HepG2 (cell line): ENCODE data around the gene RAB1B. TPM values are rescaled to one million over a fixed set of nuclear protein-coding genes. Genes with fewer than 3 reads are reported as not detected.
A peak's percentile ranks its signal among the peaks of the same experiment; 100 is the strongest.

ENCODE experiments used
- ATAC-seq: fragments of 200-7000 bp; cut with Tn5 transposase; 3 replicates; pipeline ENCODE4 v1.9.1; 2020; ENCODE audit warnings: mild to moderate bottlenecking, moderate library complexity
- BruUV-seq: library from RNA; stranded (reverse); fragments of 400-500 nt; replicated peaks from 2 replicates; lab custom pipeline; 2021; lab: Mats Ljungman, UMichigan
- CTCF ChIA-PET: fragments of 300-600 bp; formaldehyde crosslinking; extraction: SDS; loops from one replicate; lab custom pipeline; 2021; ENCODE audit warnings: low total read pairs, inconsistent platforms, low intra/inter-chr PET ratio; lab: Yijun Ruan, JAX
- POLR2A ChIA-PET: fragments of 350-600 bp; sonication (Branson Sonifier 250); formaldehyde crosslinking; loops from one replicate; lab custom pipeline; 2020; ENCODE audit warnings: antibody characterized with exemption, inconsistent platforms; lab: Yijun Ruan, JAX
- DNase-seq: peaks from one replicate; pipeline ENCODE4 v3.0.0-alpha.2; 2015; ENCODE audit warnings: low spot score
- FAIRE-seq: peaks from 3 replicates; lab custom pipeline; 2011; peaks lifted over from hg19 to GRCh38; lab: Jason Lieb, UNC
- H2AFZ ChIP-seq: one replicate; pipeline ENCODE4 v1.6.1; 2011; ENCODE audit warnings: low read length, inconsistent platforms
- H3K27ac ChIP-seq: fragments of 300-600 bp; 3 replicates; pipeline ENCODE4 v1.8.0; 2011; ENCODE audit warnings: mixed run types, mild to moderate bottlenecking, mixed read lengths, low read length, inconsistent platforms; ENCODE audit not compliant: insufficient read depth; ENCODE audit errors: extremely low read length
- H3K27me3 ChIP-seq, 2 experiments: fragments of 200-600 bp in 1 of 2; 2 replicates in 1 of 2; 3 replicates in 1 of 2; pipeline versions ENCODE4 v1.6.0 to v1.8.0; 2011; ENCODE audit warnings: low read length in 2 of 2, mild to moderate bottlenecking in 2 of 2, moderate library complexity in 2 of 2, inconsistent platforms in 1 of 2; ENCODE audit not compliant: insufficient read depth in 2 of 2, control insufficient read depth in 1 of 2
- H3K36me3 ChIP-seq, 2 experiments: fragments of 200-600 bp in 1 of 2; replicated peaks in 1 of 2; 2 replicates in 1 of 2; 3 replicates in 1 of 2; pipeline versions ENCODE4 v1.5.1 to v1.8.0; 2011; ENCODE audit warnings: low read length in 2 of 2, inconsistent platforms in 1 of 2; ENCODE audit not compliant: insufficient read depth in 2 of 2, control insufficient read depth in 1 of 2
- H3K4me1 ChIP-seq: 2 replicates; pipeline ENCODE4 v1.5.1; 2012; ENCODE audit warnings: low read length, inconsistent platforms; ENCODE audit not compliant: insufficient read depth
- H3K4me2 ChIP-seq: 2 replicates; pipeline ENCODE4 v1.6.0; 2011; ENCODE audit warnings: low read depth, low read length, inconsistent platforms
- H3K4me3 ChIP-seq, 3 experiments: fragments of 200-600 bp in 1 of 3; sonication (generic), shearing (Covaris generic) in 1 of 3; replicated peaks in 1 of 3; 2 replicates each; pipeline ENCODE4 v1.5.1; 2011 to 2016; ENCODE audit warnings: low read length in 3 of 3, inconsistent platforms in 2 of 3, low read depth in 2 of 3, mild to moderate bottlenecking in 2 of 3, control low read depth in 1 of 3, mixed read lengths in 1 of 3; ENCODE audit not compliant: insufficient read depth in 1 of 3
- H3K79me2 ChIP-seq: one replicate; pipeline ENCODE4 v1.6.1; 2011; ENCODE audit warnings: low read length, inconsistent platforms; ENCODE audit not compliant: insufficient read depth
- H3K9ac ChIP-seq: 2 replicates; pipeline ENCODE4 v1.6.0; 2011; ENCODE audit warnings: mild to moderate bottlenecking, low read depth, low read length, inconsistent platforms; ENCODE audit not compliant: insufficient read depth
- H3K9me3 ChIP-seq: 2 replicates; pipeline ENCODE4 v1.5.1; 2012; ENCODE audit warnings: mild to moderate bottlenecking, low read length
- H4K20me1 ChIP-seq: 2 replicates; pipeline ENCODE4 v1.6.0; 2011; ENCODE audit warnings: inconsistent platforms, mild to moderate bottlenecking, low read length, moderate library complexity; ENCODE audit not compliant: insufficient read depth
- CENPBD1 ChIP-seq: sonication (generic); formaldehyde crosslinking; IDR thresholded peaks from 2 replicates; pipeline ENCODE4 v1.8.0; 2022; ENCODE audit warnings: missing genetic modification reagents, low read depth, mild to moderate bottlenecking, borderline replicate concordance
- E2F2 ChIP-seq: sonication (generic); formaldehyde crosslinking; IDR thresholded peaks from 2 replicates; pipeline ENCODE4 v1.4.0; 2020; ENCODE audit warnings: missing genetic modification reagents, borderline replicate concordance
- FOXO1 ChIP-seq: sonication (generic); formaldehyde crosslinking; IDR thresholded peaks from 2 replicates; pipeline ENCODE4 v1.4.0; 2020; ENCODE audit warnings: missing genetic modification reagents
- GABPA ChIP-seq, 2 experiments: IDR thresholded peaks; 2 replicates each; pipeline ENCODE4 v1.6.1; 2011 to 2016; ENCODE audit warnings: low read depth in 2 of 2, low read length in 1 of 2, missing biosample characterization in 1 of 2, missing genetic modification characterization in 1 of 2
- HNRNPH1 ChIP-seq: fragments of 200-400 bp; formaldehyde crosslinking; optimal IDR thresholded peaks from 2 replicates; pipeline ENCODE3; 2017; ENCODE audit warnings: mild to moderate bottlenecking, low read depth, low read length
- JARID2 ChIP-seq: sonication (generic); formaldehyde crosslinking; IDR thresholded peaks from 2 replicates; pipeline ENCODE4 v1.8.1; 2023; ENCODE audit warnings: missing genetic modification reagents, inconsistent platforms; ENCODE audit not compliant: insufficient replicate concordance
- MNT ChIP-seq: fragments of 450-650 bp; IDR thresholded peaks from 2 replicates; pipeline ENCODE4 v1.6.1; 2016
- NFRKB ChIP-seq: fragments of 450-650 bp; IDR thresholded peaks from 2 replicates; pipeline ENCODE4 v1.6.1; 2017
- NFYC ChIP-seq: IDR thresholded peaks from 2 replicates; pipeline ENCODE4 v1.6.1; 2016; ENCODE audit warnings: missing genetic modification reagents, missing compliant biosample characterization
- PAWR ChIP-seq: sonication (generic); formaldehyde crosslinking; IDR thresholded peaks from 2 replicates; pipeline ENCODE4 v1.4.0; 2020; ENCODE audit warnings: missing genetic modification reagents, mild to moderate bottlenecking, borderline replicate concordance
- SNAPC4 ChIP-seq: sonication (generic); formaldehyde crosslinking; IDR thresholded peaks from 2 replicates; pipeline ENCODE4 v1.4.0; 2020; ENCODE audit warnings: mild to moderate bottlenecking, missing genetic modification reagents
- TAF1 ChIP-seq: sonication (generic); formaldehyde crosslinking; IDR thresholded peaks from 2 replicates; pipeline ENCODE4 v1.4.0; 2020; ENCODE audit warnings: missing genetic modification reagents
- ZMAT3 ChIP-seq: sonication (generic); formaldehyde crosslinking; conservative IDR thresholded peaks from 2 replicates; pipeline ENCODE4 v1.7.0; 2021; ENCODE audit warnings: missing genetic modification reagents
- ZNF263 ChIP-seq: sonication (generic); formaldehyde crosslinking; IDR thresholded peaks from 2 replicates; pipeline ENCODE4 v1.4.0; 2020; ENCODE audit warnings: missing genetic modification reagents
- ZNF383 ChIP-seq: sonication (generic); formaldehyde crosslinking; IDR thresholded peaks from 2 replicates; pipeline ENCODE4 v1.4.0; 2020; ENCODE audit warnings: missing genetic modification reagents, mild to moderate bottlenecking, borderline replicate concordance
- ZNF615 ChIP-seq: sonication (generic); formaldehyde crosslinking; IDR thresholded peaks from 2 replicates; pipeline ENCODE4 v1.5.0; 2020; ENCODE audit warnings: mild to moderate bottlenecking, missing genetic modification reagents, borderline replicate concordance
- WGBS: methylation state at CpG from one replicate; pipeline ENCODE4 v1.1.6; 2017; ENCODE audit warnings: low lambda C conversion rate; 5-methylcytosine and 5-hydroxymethylcytosine counted together
- in situ Hi-C: cut with HindIII; loops from 2 replicates; pipeline ENCODE4 v1.10.0; 2017; ENCODE audit warnings: low pct_unique_long_range_greater_than_20kb; ENCODE audit not compliant: extremely low pct_ligation_motif_present
- intact Hi-C: fragments of 100-400 bp; cut with micrococcal nuclease; formaldehyde crosslinking; loops from one replicate; pipeline ENCODE4 v1.10.0; 2022; ENCODE audit not compliant: unreplicated experiment
- polyA plus RNA-seq, 8 experiments: library from polyadenylated mRNA; depleted of rRNA in 3 of 8; stranded (reverse) in 7 of 8; unstranded in 1 of 8; fragments of >200 nt; fragmentation: Illumina TruSeq in 4 of 8; extraction: Trizol in 4 of 8; gene quantifications; 2 replicates each; pipeline versions ENCODE4 v1.2.1 to v1.2.3, GENCODE V29; 2011 to 2016; ENCODE audit warnings: low read depth in 4 of 8, missing spikeins in 1 of 8, mixed read lengths in 1 of 8; ENCODE audit not compliant: insufficient read depth in 1 of 8
- total RNA-seq, 5 experiments: library from RNA; depleted of rRNA; stranded (reverse); fragments of >200 nt; fragmentation: Illumina TruSeq; extraction: Trizol; gene quantifications; 2 replicates each; pipeline ENCODE4 v1.2.3, GENCODE V29; 2016; ENCODE audit warnings: low read depth in 1 of 5

RAB1B gene
- total and polyA plus RNA-seq, 2 of the 13 experiments (the other 11 are each of a cell fraction or from before 2014, with no cell fraction given), result 77.9 to 87.9 TPM

- peak overlapping the region; percentile 97 for H3K4me2 ChIP-seq
- peak overlapping the region; percentile 72 for H3K9ac ChIP-seq
- peak overlapping the region; percentile 94 for H2AFZ ChIP-seq
- DNase-seq, result peak; percentile 95
- peak overlapping the region; percentile 97 for H3K27ac ChIP-seq
- CTCF ChIA-PET, result interaction anchor here (1.2 to 4.2 kb wide), 7 partner anchors 10 to 77 kb away, joined by 3 to 68 read pairs (median 4); partner anchors contain the start of gene RIN1
- no peak for FAIRE-seq
- peak overlapping the region; percentile 57 to 78 (median 59); a peak in 5 of 6 replicates for H3K4me3 ChIP-seq
- no peaks in the 10 kb centered on the region for H4K20me1 ChIP-seq
- no peaks in the 10 kb centered on the region for H3K36me3 ChIP-seq
- no peaks in the 10 kb centered on the region for H3K79me2 ChIP-seq
- ATAC-seq, result peak; percentile 69
- in situ Hi-C loops, result no loop called here
- peaks cover 42% of the 10 kb centered on the region for H3K4me1 ChIP-seq
- WGBS, result 0% methylated on average over 10 of the region's 44 CpGs
- BruUV-seq, result no TSS peak
- POLR2A ChIA-PET, result interaction anchor here (0.7 to 5.2 kb wide), 32 partner anchors 10 to 454 kb away, joined by 3 to 121 read pairs (median 8); partner anchors contain the start of genes B4GAT1, BANF1, CCDC85B and CFL1
- H3K27me3 ChIP-seq, result peaks cover 0 to 3% of the 10 kb centered on the region in 2 experiments; a peak in 1 of 5 replicates
- intact Hi-C loops, result loop anchor here (1.0 to 10.0 kb wide), 4 partner anchors 16 to 90 kb away; partner anchors contain the start of gene RIN1
- no peaks in the 10 kb centered on the region for H3K9me3 ChIP-seq
- no peak for TF ChIP-seq SNAPC4 (CRISPR knock-in tag)
- TF ChIP-seq ZNF263 (CRISPR knock-in tag), result peak; percentile 70
- no peak; the same call in 1 of the 2 replicates for TF ChIP-seq ZNF615 (CRISPR knock-in tag)
- no peak for TF ChIP-seq GABPA (IDR thresholded peaks at IDR 0.05; ENCODE audit: low read depth, low read length)
- TF ChIP-seq GABPA (CRISPR knock-in tag; IDR thresholded peaks at IDR 0.05; ENCODE audit: low read depth), result no peak
- peak; percentile 9 for TF ChIP-seq JARID2 (CRISPR knock-in tag)
- no peak for TF ChIP-seq NFYC (CRISPR knock-in tag)
- no peak for TF ChIP-seq ZNF383
- TF ChIP-seq TAF1 (CRISPR knock-in tag), result no peak; the same call in 1 of the 2 replicates
- 0 out of 2 replicates have a peak, but pooled peaks have one; percentile 25 for TF ChIP-seq CENPBD1 (CRISPR knock-in tag)
- TF ChIP-seq FOXO1, result no peak
- no peak for TF ChIP-seq HNRNPH1
- TF ChIP-seq NFRKB, result no peak
- no peak; the same call in 1 of the 2 replicates for TF ChIP-seq ZMAT3
- no peak for TF ChIP-seq PAWR
- no peak for TF ChIP-seq MNT
- no peak for TF ChIP-seq E2F2 (CRISPR knock-in tag)
These were observed 43.6 kb downstream of the RAB1B start for GRCh38 chr11:66311965-66312548.
